ENCODE data around the gene FAM168A. TPM values are rescaled to one million over a fixed set of nuclear protein-coding genes. Genes with fewer than 3 reads are reported as not detected.

FAM168A gene
- polyA plus RNA-seq, 2 of the 4 experiments (the other 2 are of a cell fraction), result 15.3 to 19.2 TPM

- TF ChIP-seq REST (IDR thresholded peaks at IDR 0.05) (no peak), MYC (IDR thresholded peaks at IDR 0.05; ENCODE audit: borderline replicate concordance, low read length) (no peak), RCOR1 (IDR thresholded peaks at IDR 0.05; ENCODE audit: low read depth, low read length) (no peak), ZC3H11A (IDR thresholded peaks at IDR 0.05) (no peak)
Measured at GRCh38 chr11:73381589-73381988, 216.3 kb downstream of the FAM168A start (continued).

DNA sequence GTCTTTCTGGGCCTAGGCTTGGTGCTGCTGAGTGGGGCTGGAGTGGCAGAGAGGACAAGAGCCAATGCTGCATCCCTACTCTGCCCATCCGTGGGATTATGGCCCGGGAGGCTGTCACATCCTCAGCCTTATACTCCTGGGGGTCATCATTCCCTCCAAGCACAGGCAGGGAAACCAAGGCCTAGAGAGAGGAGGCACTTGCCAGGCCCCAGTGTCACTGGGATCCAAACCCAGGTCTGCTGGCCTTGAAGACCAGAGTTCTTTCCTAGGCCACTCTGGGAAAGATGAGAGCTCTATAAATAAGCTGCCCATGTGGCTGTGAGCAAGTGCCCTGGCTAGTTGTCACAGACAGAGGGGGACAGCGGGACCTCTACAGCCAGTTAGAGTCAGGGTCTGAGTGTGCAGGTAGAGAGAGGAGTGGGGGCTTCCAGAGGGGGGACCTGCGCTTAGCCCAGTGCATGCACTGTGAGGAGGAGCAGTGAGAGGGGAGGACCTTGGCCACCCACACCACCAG, 217.0 kb downstream of the FAM168A start:
- Histone ChIP-seq H3K4me1 (peaks cover 50% of the 10 kb centered on the region), H3K27ac (no peak overlapping the region), H3K4me2 (no peak overlapping the region), H3K4me3 (no peak overlapping the region), H3K9me3 (no peaks in the 10 kb centered on the region)
- ChIA-PET CTCF (interaction anchor here (24.4 to 39.3 kb wide), 2 partner anchors 12 to 14 kb away, joined by 667 read pairs; partner anchors contain the start of gene RELT), POLR2A (no interaction called here)
- FAIRE-seq (no peak), ATAC-seq (no peak), DNase-seq (ENCODE audit: low read depth in 1 of 2, low spot score in 1 of 2) (no peak)
- TF ChIP-seq RCOR1 (IDR thresholded peaks at IDR 0.05; ENCODE audit: low read depth, low read length) (no peak), POLR2A (IDR thresholded peaks at IDR 0.05; ENCODE audit: low read length) (no peak), JUN (IDR thresholded peaks at IDR 0.05) (no peak), BCL3 (IDR thresholded peaks at IDR 0.05) (no peak), ELK1 (IDR thresholded peaks at IDR 0.05; ENCODE audit: low read depth, low read length) (no peak), NFE2L2 (conservative IDR thresholded peaks at IDR 0.05; ENCODE audit: low read length) (no peak), EP300 (IDR thresholded peaks at IDR 0.05) (no peak), NR3C1 (IDR thresholded peaks at IDR 0.05) (no peak), RAD21 (conservative IDR thresholded peaks at IDR 0.05 in 1 of 2, IDR thresholded peaks at IDR 0.05 in 1 of 2) (no peak)
- TF ChIP-seq, protein P1, sequence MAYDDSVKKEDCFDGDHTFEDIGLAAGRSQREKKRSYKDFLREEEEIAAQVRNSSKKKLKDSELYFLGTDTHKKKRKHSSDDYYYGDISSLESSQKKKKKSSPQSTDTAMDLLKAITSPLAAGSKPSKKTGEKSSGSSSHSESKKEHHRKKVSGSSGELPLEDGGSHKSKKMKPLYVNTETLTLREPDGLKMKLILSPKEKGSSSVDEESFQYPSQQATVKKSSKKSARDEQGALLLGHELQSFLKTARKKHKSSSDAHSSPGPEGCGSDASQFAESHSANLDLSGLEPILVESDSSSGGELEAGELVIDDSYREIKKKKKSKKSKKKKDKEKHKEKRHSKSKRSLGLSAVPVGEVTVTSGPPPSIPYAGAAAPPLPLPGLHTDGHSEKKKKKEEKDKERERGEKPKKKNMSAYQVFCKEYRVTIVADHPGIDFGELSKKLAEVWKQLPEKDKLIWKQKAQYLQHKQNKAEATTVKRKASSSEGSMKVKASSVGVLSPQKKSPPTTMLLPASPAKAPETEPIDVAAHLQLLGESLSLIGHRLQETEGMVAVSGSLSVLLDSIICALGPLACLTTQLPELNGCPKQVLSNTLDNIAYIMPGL (CRISPR knock-in tag; IDR thresholded peaks at IDR 0.05; ENCODE audit: borderline replicate concordance), result no peak
- WGBS (ENCODE audit: missing lambda C conversion rate), result 84% methylated on average over 4 of the region's 4 CpGs

DNA sequence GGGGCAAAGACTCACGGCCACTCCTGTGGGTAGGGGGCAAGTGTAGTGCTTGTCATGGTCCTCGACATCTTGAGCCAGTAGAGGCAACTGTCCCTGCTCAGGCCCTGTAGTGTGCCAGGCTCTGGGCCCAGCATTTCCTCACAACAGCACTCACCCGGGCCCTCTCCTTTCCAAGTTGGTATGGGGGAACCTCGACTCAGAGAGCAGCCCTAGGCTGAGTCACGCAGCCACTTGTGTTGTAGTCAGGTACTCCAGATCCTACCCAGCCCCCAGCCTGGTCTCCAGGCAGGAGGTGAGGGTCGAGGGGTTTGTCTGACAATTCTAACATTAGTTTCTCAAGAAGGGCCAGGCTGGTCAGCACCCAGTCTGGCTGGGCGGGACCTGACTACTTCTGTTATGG, 217.6 kb downstream of the FAM168A start:
- ATAC-seq, result no peak
- H3K4me2 ChIP-seq, result no peak overlapping the region

More for the DNA sequence above, 217.6 kb downstream of the FAM168A start:
- TF ChIP-seq RFX5 (IDR thresholded peaks at IDR 0.05) (no peak), RCOR1 (IDR thresholded peaks at IDR 0.05; ENCODE audit: low read depth, low read length) (no peak), EHF (CRISPR knock-in tag; IDR thresholded peaks at IDR 0.05) (no peak), RARB (CRISPR knock-in tag; IDR thresholded peaks at IDR 0.05) (no peak), RNF2 (IDR thresholded peaks at IDR 0.05; ENCODE audit: borderline replicate concordance, low read depth) (no peak), ELK1 (IDR thresholded peaks at IDR 0.05; ENCODE audit: low read depth, low read length) (no peak), TFCP2L1 (CRISPR knock-in tag; IDR thresholded peaks at IDR 0.05) (no peak), NFE2L2 (conservative IDR thresholded peaks at IDR 0.05; ENCODE audit: low read length) (no peak), EHMT2 (IDR thresholded peaks at IDR 0.05; ENCODE audit: low read depth) (no peak), MYC (IDR thresholded peaks at IDR 0.05; ENCODE audit: borderline replicate concordance, low read length) (no peak), CHD2 (IDR thresholded peaks at IDR 0.05; ENCODE audit: low read length, partially characterized antibody) (no peak), ESRRA (IDR thresholded peaks at IDR 0.05; ENCODE audit: borderline replicate concordance, low read length) (no peak), CHD4 (IDR thresholded peaks at IDR 0.05; ENCODE audit: borderline replicate concordance) (no peak), HDAC2 (IDR thresholded peaks at IDR 0.05) (no peak), HOXB5 (CRISPR knock-in tag; IDR thresholded peaks at IDR 0.05) (no peak)
- H3K27ac ChIP-seq, result no peak overlapping the region
- WGBS (ENCODE audit: missing lambda C conversion rate), result 74% methylated on average over 7 of the region's 7 CpGs
- ChIA-PET POLR2A (interaction anchor here (1.2 kb wide), 1 partner anchor 73 kb away, joined by 9 read pairs; the partner anchor contains the start of gene ARHGEF17), CTCF (interaction anchor here (0.7 to 39.3 kb wide), 6 partner anchors 12 to 280 kb away, joined by 3 to 667 read pairs (median 8); partner anchors contain the start of gene RELT)
- peaks cover 50% of the 10 kb centered on the region for H3K4me1 ChIP-seq
- H3K4me3 ChIP-seq, result no peak overlapping the region
- FAIRE-seq (no peak), DNase-seq (ENCODE audit: low read depth in 1 of 2, low spot score in 1 of 2) (no peak)
- H3K9me3 ChIP-seq, result no peaks in the 10 kb centered on the region

All from A549 (cell line).